ENCODE measurements around the gene CFTR. TPM values are rescaled to one million over a fixed set of nuclear protein-coding genes. Genes with fewer than 3 reads are reported as not detected.

Gene CFTR
- polyA plus RNA-seq, 4 donors, result 23.5 to 51.0 (median 26.5) TPM

- H3K4me3 ChIP-seq (ENCODE audit: low read depth in 1 of 3, low read length in 3 of 3), result no peak overlapping the region
- peaks cover 0 to 9% (median 7%) of the 10 kb centered on the region in 3 donors for H3K36me3 ChIP-seq (ENCODE audit: control insufficient read depth in 3 of 3, insufficient read depth in 2 of 3, low read depth in 1 of 3, low read length in 3 of 3)
- no peak for FAIRE-seq
Observed at GRCh38 chr7:117666031-117666430, 186.2 kb downstream of the CFTR start.

GRCh38 chr7:117666689-117667088, 186.9 kb downstream of the CFTR start:
- 90 to 92% (median 90%) methylated on average over 6 of the region's 6 CpGs for WGBS, 3 donors

More at GRCh38 chr7:117666031-117666430, 186.2 kb downstream of the CFTR start:
- H3K27me3 ChIP-seq (ENCODE audit: control insufficient read depth in 3 of 3, insufficient read depth in 3 of 3, low read length in 3 of 3), result no peaks in the 10 kb centered on the region
- H3K27ac ChIP-seq (ENCODE audit: low read depth in 1 of 3, low read length in 2 of 3), result no peak overlapping the region
- DNase-seq, result no peak
- WGBS, 3 donors, result 45 to 83% (median 74%) methylated on average over 1 of the region's 1 CpG
- H3K4me1 ChIP-seq (ENCODE audit: control insufficient read depth in 3 of 3, insufficient read depth in 2 of 3, low read depth in 1 of 3, low read length in 2 of 3), result peaks cover 0 to 5% (median 0%) of the 10 kb centered on the region in 3 donors
- H3K9me3 ChIP-seq (ENCODE audit: control insufficient read depth in 2 of 2, insufficient read depth in 1 of 2, low read depth in 1 of 2, low read length in 1 of 2), result no peaks in the 10 kb centered on the region

GRCh38 chr7:117667456-117667855, 187.6 kb downstream of the CFTR start:
- Histone ChIP-seq H3K4me3 (ENCODE audit: low read depth in 1 of 3, low read length in 3 of 3) (no peak overlapping the region), H3K4me1 (ENCODE audit: control insufficient read depth in 3 of 3, insufficient read depth in 2 of 3, low read depth in 1 of 3, low read length in 2 of 3) (no peaks in the 10 kb centered on the region), H3K27ac (ENCODE audit: low read depth in 1 of 3, low read length in 2 of 3) (no peak overlapping the region), H3K9me3 (ENCODE audit: control insufficient read depth in 2 of 2, insufficient read depth in 1 of 2, low read depth in 1 of 2, low read length in 1 of 2) (no peaks in the 10 kb centered on the region), H3K36me3 (ENCODE audit: control insufficient read depth in 3 of 3, insufficient read depth in 2 of 3, low read depth in 1 of 3, low read length in 3 of 3) (peaks cover 0 to 9% (median 5%) of the 10 kb centered on the region in 3 donors), H3K27me3 (ENCODE audit: control insufficient read depth in 3 of 3, insufficient read depth in 3 of 3, low read length in 3 of 3) (no peaks in the 10 kb centered on the region)
- DNase-seq, result no peak
- WGBS, 3 donors, result 74 to 86% (median 77%) methylated on average over 2 of the region's 2 CpGs
- no peak for FAIRE-seq

More at GRCh38 chr7:117666689-117667088, 186.9 kb downstream of the CFTR start:
- Histone ChIP-seq H3K27me3 (ENCODE audit: control insufficient read depth in 3 of 3, insufficient read depth in 3 of 3, low read length in 3 of 3) (no peaks in the 10 kb centered on the region), H3K9me3 (ENCODE audit: control insufficient read depth in 2 of 2, insufficient read depth in 1 of 2, low read depth in 1 of 2, low read length in 1 of 2) (no peaks in the 10 kb centered on the region), H3K4me3 (ENCODE audit: low read depth in 1 of 3, low read length in 3 of 3) (no peak overlapping the region), H3K36me3 (ENCODE audit: control insufficient read depth in 3 of 3, insufficient read depth in 2 of 3, low read depth in 1 of 3, low read length in 3 of 3) (peaks cover 0 to 9% (median 7%) of the 10 kb centered on the region in 3 donors), H3K27ac (ENCODE audit: low read depth in 1 of 3, low read length in 2 of 3) (no peak overlapping the region), H3K4me1 (ENCODE audit: control insufficient read depth in 3 of 3, insufficient read depth in 2 of 3, low read depth in 1 of 3, low read length in 2 of 3) (peaks cover 0 to under 1% (median 0%) of the 10 kb centered on the region in 3 donors)
- FAIRE-seq (no peak), DNase-seq (no peak)

GRCh38 chr7:117669818-117670217, 190.0 kb downstream of the CFTR start:
- no peak overlapping the region for H3K27ac ChIP-seq (ENCODE audit: low read depth in 1 of 3, low read length in 2 of 3)
- H3K4me1 ChIP-seq (ENCODE audit: control insufficient read depth in 3 of 3, insufficient read depth in 2 of 3, low read depth in 1 of 3, low read length in 2 of 3), result peaks cover 0 to 13% (median 0%) of the 10 kb centered on the region in 3 donors
- 74 to 91% (median 85%) methylated on average over 4 of the region's 4 CpGs for WGBS, 3 donors
- FAIRE-seq (no peak), DNase-seq (no peak)
- peaks cover 0 to 13% (median 3%) of the 10 kb centered on the region in 3 donors for H3K36me3 ChIP-seq (ENCODE audit: control insufficient read depth in 3 of 3, insufficient read depth in 2 of 3, low read depth in 1 of 3, low read length in 3 of 3)
- H3K9me3 ChIP-seq (ENCODE audit: control insufficient read depth in 2 of 2, insufficient read depth in 1 of 2, low read depth in 1 of 2, low read length in 1 of 2), result peaks cover 0 to 3% of the 10 kb centered on the region in 2 donors
- no peak overlapping the region for H3K4me3 ChIP-seq (ENCODE audit: low read depth in 1 of 3, low read length in 3 of 3)
- H3K27me3 ChIP-seq (ENCODE audit: control insufficient read depth in 3 of 3, insufficient read depth in 3 of 3, low read length in 3 of 3), result no peaks in the 10 kb centered on the region

- Histone ChIP-seq H3K4me1 (ENCODE audit: control insufficient read depth in 3 of 3, insufficient read depth in 2 of 3, low read depth in 1 of 3, low read length in 2 of 3) (peaks cover 0 to 33% (median 2%) of the 10 kb centered on the region in 3 donors), H3K27me3 (ENCODE audit: control insufficient read depth in 3 of 3, insufficient read depth in 3 of 3, low read length in 3 of 3) (no peaks in the 10 kb centered on the region), H3K9me3 (ENCODE audit: control insufficient read depth in 2 of 2, insufficient read depth in 1 of 2, low read depth in 1 of 2, low read length in 1 of 2) (peaks cover 0 to 3% of the 10 kb centered on the region in 2 donors), H3K36me3 (ENCODE audit: control insufficient read depth in 3 of 3, insufficient read depth in 2 of 3, low read depth in 1 of 3, low read length in 3 of 3) (peaks cover 0 to 6% (median 0%) of the 10 kb centered on the region in 3 donors), H3K27ac (ENCODE audit: low read depth in 1 of 3, low read length in 2 of 3) (peak overlapping the region in 1 of 3 donors; percentile 20), H3K4me3 (ENCODE audit: low read depth in 1 of 3, low read length in 3 of 3) (no peak overlapping the region)
- WGBS, 3 donors, result 12 to 28% (median 14%) methylated on average over 1 of the region's 1 CpG
- FAIRE-seq (no peak), DNase-seq (peak in 1 of 2 donors; percentile 17)
Observed at GRCh38 chr7:117672453-117672852, 192.6 kb downstream of the CFTR start.

- Histone ChIP-seq H3K4me3 (ENCODE audit: low read depth in 1 of 3, low read length in 3 of 3) (no peak overlapping the region), H3K27ac (ENCODE audit: low read depth in 1 of 3, low read length in 2 of 3) (peak overlapping the region; percentile 12 to 54 (median 54))
Observed at GRCh38 chr7:117673367-117673766, 193.5 kb downstream of the CFTR start.

GRCh38 chr7:117673839-117674238, 194.0 kb downstream of the CFTR start:
- no peak overlapping the region for H3K4me3 ChIP-seq (ENCODE audit: low read depth in 1 of 3, low read length in 3 of 3)

More at GRCh38 chr7:117673367-117673766, 193.5 kb downstream of the CFTR start:
- H3K36me3 ChIP-seq (ENCODE audit: control insufficient read depth in 3 of 3, insufficient read depth in 2 of 3, low read depth in 1 of 3, low read length in 3 of 3), result peaks cover 0 to 4% (median 0%) of the 10 kb centered on the region in 3 donors
- DNase-seq, result peak; percentile 37 to 61
- H3K27me3 ChIP-seq (ENCODE audit: control insufficient read depth in 3 of 3, insufficient read depth in 3 of 3, low read length in 3 of 3), result no peaks in the 10 kb centered on the region
- peaks cover 0 to 33% (median 2%) of the 10 kb centered on the region in 3 donors for H3K4me1 ChIP-seq (ENCODE audit: control insufficient read depth in 3 of 3, insufficient read depth in 2 of 3, low read depth in 1 of 3, low read length in 2 of 3)
- WGBS, 3 donors, result 37 to 62% (median 56%) methylated on average over 14 of the region's 14 CpGs
- peaks cover 0 to 3% of the 10 kb centered on the region in 2 donors for H3K9me3 ChIP-seq (ENCODE audit: control insufficient read depth in 2 of 2, insufficient read depth in 1 of 2, low read depth in 1 of 2, low read length in 1 of 2)
- no peak for FAIRE-seq

GRCh38 chr7:117674617-117675016, 194.8 kb downstream of the CFTR start:
- peaks cover 0 to 4% (median 0%) of the 10 kb centered on the region in 3 donors for H3K36me3 ChIP-seq (ENCODE audit: control insufficient read depth in 3 of 3, insufficient read depth in 2 of 3, low read depth in 1 of 3, low read length in 3 of 3)
- no peak overlapping the region for H3K4me3 ChIP-seq (ENCODE audit: low read depth in 1 of 3, low read length in 3 of 3)
- H3K27me3 ChIP-seq (ENCODE audit: control insufficient read depth in 3 of 3, insufficient read depth in 3 of 3, low read length in 3 of 3), result no peaks in the 10 kb centered on the region
- 8 to 17% (median 14%) methylated on average over 3 of the region's 3 CpGs for WGBS, 3 donors
- DNase-seq (no peak), FAIRE-seq (no peak)
- H3K9me3 ChIP-seq (ENCODE audit: control insufficient read depth in 2 of 2, insufficient read depth in 1 of 2, low read depth in 1 of 2, low read length in 1 of 2), result peaks cover 0 to 3% of the 10 kb centered on the region in 2 donors
- H3K27ac ChIP-seq (ENCODE audit: low read depth in 1 of 3, low read length in 2 of 3), result peak overlapping the region in 1 of 3 donors; percentile 25
- peaks cover 0 to 33% (median 2%) of the 10 kb centered on the region in 3 donors for H3K4me1 ChIP-seq (ENCODE audit: control insufficient read depth in 3 of 3, insufficient read depth in 2 of 3, low read depth in 1 of 3, low read length in 2 of 3)

More at GRCh38 chr7:117673839-117674238, 194.0 kb downstream of the CFTR start:
- DNase-seq, result peak; percentile 58 to 68
- Histone ChIP-seq H3K36me3 (ENCODE audit: control insufficient read depth in 3 of 3, insufficient read depth in 2 of 3, low read depth in 1 of 3, low read length in 3 of 3) (peaks cover 0 to 4% (median 0%) of the 10 kb centered on the region in 3 donors), H3K27me3 (ENCODE audit: control insufficient read depth in 3 of 3, insufficient read depth in 3 of 3, low read length in 3 of 3) (no peaks in the 10 kb centered on the region), H3K27ac (ENCODE audit: low read depth in 1 of 3, low read length in 2 of 3) (peak overlapping the region in 2 of 3 donors; percentile 54), H3K9me3 (ENCODE audit: control insufficient read depth in 2 of 2, insufficient read depth in 1 of 2, low read depth in 1 of 2, low read length in 1 of 2) (peaks cover 0 to 3% of the 10 kb centered on the region in 2 donors), H3K4me1 (ENCODE audit: control insufficient read depth in 3 of 3, insufficient read depth in 2 of 3, low read depth in 1 of 3, low read length in 2 of 3) (peaks cover 0 to 33% (median 2%) of the 10 kb centered on the region in 3 donors)
- peak; percentile 57 for FAIRE-seq

Measured in small intestine (tissue), 7 donors.